BLaER1 (cell line): Measurements from ENCODE around the gene FAIM2.

Source experiments
- H3K27ac ChIP-seq: shearing (Covaris generic); formaldehyde crosslinking; 2 replicates; pipeline ENCODE4 v1.8.1; 2022
- H3K27me3 ChIP-seq: shearing (Covaris generic); formaldehyde crosslinking; 2 replicates; pipeline ENCODE4 v1.8.1; 2022
- H3K36me3 ChIP-seq: shearing (Covaris generic); formaldehyde crosslinking; 2 replicates; pipeline ENCODE4 v1.8.1; 2022
- H3K4me1 ChIP-seq: shearing (Covaris generic); formaldehyde crosslinking; 2 replicates; pipeline ENCODE4 v1.8.1; 2022
- H3K4me2 ChIP-seq: shearing (Covaris generic); formaldehyde crosslinking; 2 replicates; pipeline ENCODE4 v1.8.1; 2022
- H3K4me3 ChIP-seq: shearing (Covaris generic); formaldehyde crosslinking; 2 replicates; pipeline ENCODE4 v1.8.1; 2022
- H3K9ac ChIP-seq: shearing (Covaris generic); formaldehyde crosslinking; 2 replicates; pipeline ENCODE4 v1.8.1; 2022
- H3K9me3 ChIP-seq: shearing (Covaris generic); formaldehyde crosslinking; 2 replicates; pipeline ENCODE4 v1.8.1; 2022
- H4K20me1 ChIP-seq: shearing (Covaris generic); formaldehyde crosslinking; 2 replicates; pipeline ENCODE4 v1.8.1; 2022
- Cebpa-rat ChIP-seq: shearing (Covaris generic); IDR thresholded peaks from 2 replicates; pipeline ENCODE4 v1.8.1; 2022

The FAIM2 gene

DNA sequence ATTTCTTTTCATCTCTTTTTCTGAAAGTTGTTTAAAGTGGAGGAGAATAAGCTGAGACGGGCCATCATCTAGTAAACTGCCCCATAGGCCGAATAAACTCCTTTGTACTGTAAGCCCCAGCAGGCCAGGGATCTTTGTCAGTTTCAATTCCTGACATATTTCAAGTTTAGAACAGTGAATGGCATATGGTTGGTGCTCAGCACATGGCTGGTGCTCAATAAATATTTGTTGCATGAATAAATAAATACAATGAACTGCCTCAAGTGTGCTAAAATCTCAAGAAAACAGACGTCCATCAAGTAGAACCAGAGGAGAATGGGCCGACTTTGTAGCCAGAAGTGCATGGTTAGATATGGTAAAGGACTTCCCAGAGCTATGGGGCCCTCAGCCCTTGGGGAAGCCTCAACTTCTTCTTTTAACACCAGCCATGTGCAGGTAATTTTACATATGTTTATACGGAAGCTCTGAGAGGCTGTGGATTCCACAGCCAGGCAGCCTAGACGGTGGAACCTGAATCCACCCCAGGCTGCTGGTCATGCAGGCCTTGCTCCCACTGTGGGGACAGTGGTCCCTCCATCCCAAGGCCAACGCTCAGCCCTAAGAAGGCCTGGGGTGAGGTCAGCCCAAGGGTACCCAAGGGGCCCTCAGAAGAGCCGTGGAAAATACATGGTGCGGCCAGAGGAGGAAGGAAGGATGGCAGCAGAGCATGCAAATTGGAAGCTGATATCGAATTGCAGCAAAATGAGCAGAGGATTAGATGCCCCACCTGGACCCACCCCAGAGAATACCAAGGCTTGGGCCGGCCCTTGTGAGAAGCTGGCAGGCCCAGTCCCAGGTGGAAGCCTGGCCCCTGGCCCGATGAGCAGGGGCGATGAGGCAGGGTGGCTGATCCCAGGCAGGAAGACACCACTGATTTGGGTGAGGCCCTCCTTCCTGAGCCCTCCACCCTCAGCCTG is 38.1 kb upstream of the FAIM2 start:
- no peak for TF ChIP-seq Cebpa-rat
- no peaks in the 10 kb centered on the region for H3K27me3 ChIP-seq
- H4K20me1 ChIP-seq: no peaks in the 10 kb centered on the region
- peak overlapping the region; percentile 67 for H3K4me2 ChIP-seq
- no peak overlapping the region; the same call in 1 of the 2 replicates for H3K9ac ChIP-seq
- H3K4me3 ChIP-seq: no peak overlapping the region
- no peaks in the 10 kb centered on the region for H3K9me3 ChIP-seq
- H3K27ac ChIP-seq: peak overlapping the region; percentile 40; the same call in 1 of the 2 replicates
- H3K36me3 ChIP-seq: no peaks in the 10 kb centered on the region
- H3K4me1 ChIP-seq: peaks cover 41% of the 10 kb centered on the region

DNA sequence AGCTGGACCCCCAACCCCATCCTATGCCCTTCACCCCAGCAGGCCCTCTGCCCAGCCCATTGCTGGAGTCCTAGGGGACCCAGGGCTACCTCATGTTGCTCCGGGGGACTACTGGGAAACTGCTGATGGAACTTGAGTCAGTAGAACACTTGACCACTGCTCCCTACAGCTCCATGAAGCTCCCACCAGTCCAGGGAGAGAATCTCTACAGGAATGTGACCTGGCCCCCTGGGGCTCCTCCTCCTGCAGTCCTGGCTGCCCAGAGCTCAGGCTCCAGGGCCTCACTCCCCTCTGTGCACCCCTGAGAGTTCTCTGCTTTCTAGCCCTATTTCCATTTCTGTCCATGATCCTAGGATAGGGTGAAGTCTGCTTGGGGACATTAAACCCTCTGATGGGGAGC is 36.0 kb upstream of the FAIM2 start:
- Histone ChIP-seq H4K20me1 (no peaks in the 10 kb centered on the region), H3K9me3 (no peaks in the 10 kb centered on the region), H3K36me3 (no peaks in the 10 kb centered on the region), H3K27me3 (no peaks in the 10 kb centered on the region), H3K4me3 (no peak overlapping the region), H3K4me2 (no peak overlapping the region), H3K4me1 (peaks cover 28% of the 10 kb centered on the region), H3K27ac (no peak overlapping the region), H3K9ac (no peak overlapping the region)
- TF ChIP-seq Cebpa-rat: no peak

DNA sequence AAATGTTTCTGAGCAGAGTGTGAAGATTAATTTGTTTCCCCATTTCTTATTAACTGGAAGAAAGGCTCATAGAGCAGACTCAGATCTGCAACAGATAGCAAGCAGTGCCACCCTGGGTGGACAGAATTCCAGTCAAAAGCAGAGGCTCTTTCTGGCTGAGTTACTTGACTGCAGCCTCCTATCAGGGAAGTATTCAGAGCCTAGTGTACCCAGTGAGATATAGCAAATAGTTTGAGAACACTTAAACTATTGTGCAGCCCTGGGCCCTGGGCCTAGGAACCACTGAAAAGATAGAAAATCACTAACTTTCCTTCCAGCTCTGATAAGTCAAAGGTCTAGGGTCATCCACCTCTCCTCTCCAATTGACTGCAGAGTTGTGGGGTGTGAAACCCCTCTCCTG is 35.6 kb upstream of the FAIM2 start:
- no peak overlapping the region for H3K4me3 ChIP-seq
- no peaks in the 10 kb centered on the region for H3K36me3 ChIP-seq
- H3K27ac ChIP-seq: no peak overlapping the region
- H3K9me3 ChIP-seq: no peaks in the 10 kb centered on the region
- H4K20me1 ChIP-seq: no peaks in the 10 kb centered on the region
- no peak overlapping the region for H3K9ac ChIP-seq
- no peak for TF ChIP-seq Cebpa-rat
- peaks cover 27% of the 10 kb centered on the region for H3K4me1 ChIP-seq
- H3K4me2 ChIP-seq: no peak overlapping the region
- H3K27me3 ChIP-seq: no peaks in the 10 kb centered on the region

DNA sequence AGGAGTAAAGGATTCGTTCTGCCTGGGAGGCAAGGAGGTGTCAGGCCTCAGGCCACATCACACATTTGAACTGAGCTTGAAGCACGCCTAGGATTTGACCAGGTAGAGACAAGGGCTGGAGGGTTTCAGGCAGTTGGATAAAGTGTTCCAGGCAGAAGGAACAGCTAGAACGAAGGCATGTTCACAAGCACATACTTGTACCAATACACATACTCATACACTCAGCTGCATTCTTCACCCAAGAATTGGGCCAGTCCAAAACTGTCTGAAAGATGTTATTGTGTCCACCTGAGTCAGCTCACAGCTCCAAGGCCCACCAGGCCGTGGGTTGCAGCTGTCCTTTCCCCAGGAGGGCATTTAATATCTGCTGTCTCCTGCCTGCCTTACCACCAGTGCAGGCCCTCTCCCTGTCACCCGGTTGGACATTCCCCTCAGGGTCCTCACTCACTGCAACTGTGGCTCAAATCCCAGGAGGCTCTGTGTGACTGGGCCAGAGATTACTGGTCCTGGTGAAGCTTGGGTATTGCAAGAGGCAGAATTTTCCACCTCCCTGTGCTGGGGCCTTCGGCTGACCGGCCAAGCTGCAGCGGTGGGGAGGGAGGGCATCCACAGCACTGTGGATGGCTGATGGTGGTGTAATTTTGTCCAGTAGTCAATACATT is 34.1 kb upstream of the FAIM2 start:
- Histone ChIP-seq H3K9ac (no peak overlapping the region), H3K4me2 (no peak overlapping the region), H3K4me1 (peaks cover 12% of the 10 kb centered on the region), H3K27ac (no peak overlapping the region), H4K20me1 (no peaks in the 10 kb centered on the region), H3K4me3 (no peak overlapping the region), H3K36me3 (no peaks in the 10 kb centered on the region), H3K27me3 (no peaks in the 10 kb centered on the region), H3K9me3 (no peaks in the 10 kb centered on the region)
- TF ChIP-seq Cebpa-rat: no peak

DNA sequence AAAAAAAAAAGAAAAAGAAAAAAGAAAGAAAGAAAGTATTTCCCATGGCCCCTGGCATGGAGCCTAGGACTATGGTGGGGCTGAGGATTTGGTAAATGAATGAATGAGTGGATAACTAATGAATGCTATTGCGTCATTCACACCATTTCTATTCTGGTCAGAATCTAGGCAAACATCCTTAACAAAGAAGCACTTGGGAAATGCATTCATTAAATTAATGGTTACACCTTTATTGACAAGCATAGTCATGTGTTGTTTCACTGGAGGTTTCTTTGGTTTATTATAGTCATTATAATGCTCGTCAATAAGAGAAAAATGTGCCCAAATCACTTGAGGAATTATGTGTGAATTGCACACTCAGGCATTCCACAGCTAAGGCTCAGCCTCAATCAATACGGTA is 33.2 kb upstream of the FAIM2 start:
- Histone ChIP-seq H3K4me1 (peaks cover 4% of the 10 kb centered on the region), H3K9me3 (no peaks in the 10 kb centered on the region), H4K20me1 (no peaks in the 10 kb centered on the region), H3K9ac (no peak overlapping the region), H3K4me2 (no peak overlapping the region), H3K27me3 (no peaks in the 10 kb centered on the region), H3K27ac (no peak overlapping the region), H3K36me3 (no peaks in the 10 kb centered on the region), H3K4me3 (no peak overlapping the region)
- TF ChIP-seq Cebpa-rat: peak; percentile 56; the same call in 1 of the 2 replicates

DNA sequence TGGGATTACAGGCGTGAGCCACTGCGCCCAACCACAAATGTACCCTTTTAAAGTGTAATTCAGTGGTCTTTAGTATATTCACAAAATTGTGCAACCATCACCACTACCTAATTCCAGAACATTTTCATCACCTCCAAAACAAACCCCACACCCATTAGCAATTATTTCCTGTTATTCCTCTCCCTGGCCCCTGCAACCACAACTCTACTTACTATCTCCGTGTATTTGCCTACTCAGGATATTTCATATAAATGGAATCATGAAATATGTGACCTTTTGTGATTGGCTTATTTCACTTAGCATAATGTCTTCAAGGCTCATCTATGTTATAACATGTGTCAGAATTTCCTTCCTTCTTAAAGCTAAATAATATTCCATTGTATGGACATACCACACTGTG is 30.8 kb upstream of the FAIM2 start:
- Histone ChIP-seq H3K9ac (no peak overlapping the region), H3K36me3 (no peaks in the 10 kb centered on the region), H3K27me3 (no peaks in the 10 kb centered on the region), H3K27ac (no peak overlapping the region), H3K4me1 (no peaks in the 10 kb centered on the region), H4K20me1 (no peaks in the 10 kb centered on the region), H3K4me3 (no peak overlapping the region), H3K9me3 (no peaks in the 10 kb centered on the region), H3K4me2 (no peak overlapping the region)
- no peak for TF ChIP-seq Cebpa-rat

DNA sequence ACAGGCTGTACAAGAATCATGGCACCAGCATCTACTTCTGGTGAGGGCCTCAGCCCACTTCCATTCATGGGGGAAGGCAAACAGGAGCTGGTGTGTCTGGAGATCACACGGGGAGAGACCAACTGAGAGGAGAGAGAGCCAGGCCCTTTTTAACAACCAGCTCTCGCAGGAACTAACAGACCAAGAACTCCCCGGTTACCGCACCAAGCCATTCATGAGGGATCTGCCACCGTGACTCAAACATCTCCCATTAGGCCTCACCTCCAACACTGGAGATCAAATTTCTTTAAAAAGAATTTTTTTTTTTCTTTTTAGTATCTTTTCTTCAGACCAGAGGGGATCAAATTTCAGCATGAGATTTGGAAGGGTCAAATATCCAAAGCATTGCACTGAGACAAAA is 30.1 kb upstream of the FAIM2 start:
- no peaks in the 10 kb centered on the region for H4K20me1 ChIP-seq
- no peak overlapping the region for H3K27ac ChIP-seq

DNA sequence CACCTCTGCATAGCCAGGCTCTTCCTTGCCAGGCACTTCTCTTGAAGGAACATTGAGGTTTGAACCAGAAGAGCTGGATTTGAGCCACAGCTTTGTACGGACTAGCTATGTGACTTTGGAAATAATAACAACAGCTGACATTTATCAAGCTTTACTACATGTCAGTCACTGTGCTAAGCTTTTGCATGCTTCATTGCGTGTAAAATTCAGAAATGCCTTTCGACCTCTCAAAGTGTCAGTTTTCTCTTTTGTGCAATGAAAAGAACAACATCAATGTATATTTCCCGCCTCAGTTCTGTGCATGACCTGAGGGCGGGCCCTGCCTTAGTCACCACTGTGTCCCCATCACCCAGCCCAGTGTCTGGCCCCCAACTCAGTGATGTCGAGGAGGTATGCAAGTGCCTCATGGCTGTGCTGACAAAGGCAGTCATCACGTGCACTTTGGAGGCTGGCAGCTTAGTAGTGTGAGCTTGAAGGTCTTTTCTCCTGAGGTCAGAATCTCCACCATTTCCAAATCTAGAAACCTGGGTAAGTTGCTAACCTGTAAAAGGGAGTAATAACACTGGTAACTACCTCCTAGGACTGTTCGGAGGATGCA is 28.9 kb upstream of the FAIM2 start:
- Histone ChIP-seq H3K4me3 (no peak overlapping the region), H3K4me1 (no peaks in the 10 kb centered on the region), H3K27me3 (no peaks in the 10 kb centered on the region)

More for the DNA sequence above, 30.1 kb upstream of the FAIM2 start:
- H3K27me3 ChIP-seq: no peaks in the 10 kb centered on the region
- no peak overlapping the region for H3K9ac ChIP-seq
- no peak for TF ChIP-seq Cebpa-rat
- no peaks in the 10 kb centered on the region for H3K4me1 ChIP-seq
- no peaks in the 10 kb centered on the region for H3K9me3 ChIP-seq
- H3K4me3 ChIP-seq: no peak overlapping the region
- no peaks in the 10 kb centered on the region for H3K36me3 ChIP-seq
- no peak overlapping the region for H3K4me2 ChIP-seq

DNA sequence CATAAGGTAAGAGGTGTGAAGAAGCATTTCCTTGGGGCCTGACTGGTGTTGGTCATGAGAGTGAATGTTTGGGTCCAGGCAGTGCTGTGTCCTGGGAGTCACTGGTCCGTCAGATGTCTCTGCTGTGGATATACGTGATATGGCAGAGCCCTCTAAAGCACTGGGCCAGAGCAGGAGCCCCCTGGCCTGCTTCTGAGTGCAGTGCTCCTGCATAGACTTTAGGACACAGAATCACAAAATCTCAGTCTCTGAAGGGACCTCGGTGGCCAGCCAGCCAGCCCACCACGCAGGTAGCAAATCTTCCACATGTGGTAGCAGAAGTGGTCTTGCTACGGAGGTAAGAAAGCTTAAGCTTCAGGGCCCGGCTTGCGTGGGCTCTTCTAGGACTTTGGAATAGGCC is 28.3 kb upstream of the FAIM2 start:
- no peaks in the 10 kb centered on the region for H3K9me3 ChIP-seq
- H3K36me3 ChIP-seq: no peaks in the 10 kb centered on the region
- H3K4me1 ChIP-seq: no peaks in the 10 kb centered on the region
- H4K20me1 ChIP-seq: no peaks in the 10 kb centered on the region
- no peak overlapping the region for H3K4me3 ChIP-seq
- H3K27me3 ChIP-seq: no peaks in the 10 kb centered on the region
- no peak overlapping the region for H3K27ac ChIP-seq
- TF ChIP-seq Cebpa-rat: no peak
- H3K9ac ChIP-seq: no peak overlapping the region
- H3K4me2 ChIP-seq: no peak overlapping the region

More for the DNA sequence above, 28.9 kb upstream of the FAIM2 start:
- no peaks in the 10 kb centered on the region for H4K20me1 ChIP-seq
- TF ChIP-seq Cebpa-rat: no peak
- no peak overlapping the region for H3K4me2 ChIP-seq
- H3K36me3 ChIP-seq: no peaks in the 10 kb centered on the region
- H3K27ac ChIP-seq: no peak overlapping the region
- no peak overlapping the region for H3K9ac ChIP-seq
- no peaks in the 10 kb centered on the region for H3K9me3 ChIP-seq
